Measurements from ENCODE around the gene DCAF5. TPM values are rescaled to one million over a fixed set of nuclear protein-coding genes. Genes with fewer than 3 reads are reported as not detected.

The DCAF5 gene
- total RNA-seq, 6 donors from 2014 or later: 37.7 to 78.6 (median 49.0) TPM

DNA sequence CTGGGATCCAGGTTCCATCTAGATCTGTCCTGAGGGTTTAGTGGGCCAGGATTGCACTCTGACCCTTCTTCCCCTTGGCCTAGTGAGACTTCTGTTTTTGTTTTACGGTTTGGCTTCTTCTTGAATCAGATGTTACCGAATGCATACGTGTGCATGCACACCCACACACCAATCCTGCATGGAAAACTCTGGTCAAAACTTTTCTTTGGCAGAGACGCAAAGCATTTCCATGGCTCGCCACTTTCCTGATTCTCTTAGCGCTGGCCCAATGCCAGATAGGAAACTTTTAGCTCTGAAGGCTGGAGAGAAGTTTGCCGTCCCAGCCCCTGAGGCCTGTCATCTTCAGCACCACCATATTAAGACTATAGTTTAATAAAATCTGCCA, 106.5 kb downstream of the DCAF5 start:
- ATAC-seq (ENCODE audit: low FRiP score in 2 of 2): no peak

DNA sequence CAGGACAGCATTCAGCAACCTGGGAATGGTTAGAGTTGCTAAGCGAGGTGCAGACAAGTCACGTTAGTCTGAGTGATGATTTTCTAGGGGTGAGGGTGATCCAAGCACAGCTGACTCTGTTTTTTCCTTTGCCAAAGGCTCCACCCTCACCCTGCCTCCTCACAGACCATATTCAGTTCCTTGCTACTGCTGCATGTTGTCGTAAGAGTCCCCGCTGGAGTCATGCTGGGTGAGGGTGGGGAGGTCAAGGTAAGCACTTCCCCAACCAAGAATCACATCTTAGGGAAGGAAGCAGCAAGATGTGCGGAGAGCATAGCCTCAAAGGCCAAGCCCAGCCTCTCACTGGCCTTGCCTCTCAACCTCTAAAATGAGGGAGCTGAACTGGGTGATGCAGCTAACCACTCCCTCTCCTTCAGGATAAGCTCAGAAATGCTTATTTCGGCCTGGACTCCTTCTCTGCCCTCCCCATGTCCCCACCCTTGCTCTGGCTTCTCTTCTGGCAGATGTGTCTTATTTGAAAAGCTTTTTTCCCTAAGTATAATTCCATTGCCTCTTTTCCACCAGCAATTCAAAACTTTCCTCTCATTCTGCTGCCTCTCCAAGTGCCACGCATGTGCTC, 107.0 kb downstream of the DCAF5 start:
- no peaks in the 10 kb centered on the region for H3K36me3 ChIP-seq
- TF ChIP-seq POLR2A (IDR thresholded peaks at IDR 0.05) (peak in 1 of 4 donors; percentile 29), POLR2AphosphoS5 (IDR thresholded peaks at IDR 0.05) (peak in 1 of 2 donors; percentile 27)
- TF ChIP-seq, protein P1, sequence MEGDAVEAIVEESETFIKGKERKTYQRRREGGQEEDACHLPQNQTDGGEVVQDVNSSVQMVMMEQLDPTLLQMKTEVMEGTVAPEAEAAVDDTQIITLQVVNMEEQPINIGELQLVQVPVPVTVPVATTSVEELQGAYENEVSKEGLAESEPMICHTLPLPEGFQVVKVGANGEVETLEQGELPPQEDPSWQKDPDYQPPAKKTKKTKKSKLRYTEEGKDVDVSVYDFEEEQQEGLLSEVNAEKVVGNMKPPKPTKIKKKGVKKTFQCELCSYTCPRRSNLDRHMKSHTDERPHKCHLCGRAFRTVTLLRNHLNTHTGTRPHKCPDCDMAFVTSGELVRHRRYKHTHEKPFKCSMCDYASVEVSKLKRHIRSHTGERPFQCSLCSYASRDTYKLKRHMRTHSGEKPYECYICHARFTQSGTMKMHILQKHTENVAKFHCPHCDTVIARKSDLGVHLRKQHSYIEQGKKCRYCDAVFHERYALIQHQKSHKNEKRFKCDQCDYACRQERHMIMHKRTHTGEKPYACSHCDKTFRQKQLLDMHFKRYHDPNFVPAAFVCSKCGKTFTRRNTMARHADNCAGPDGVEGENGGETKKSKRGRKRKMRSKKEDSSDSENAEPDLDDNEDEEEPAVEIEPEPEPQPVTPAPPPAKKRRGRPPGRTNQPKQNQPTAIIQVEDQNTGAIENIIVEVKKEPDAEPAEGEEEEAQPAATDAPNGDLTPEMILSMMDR (IDR thresholded peaks at IDR 0.05): no peak
- no peak overlapping the region for H3K4me3 ChIP-seq
- H3K27me3 ChIP-seq: no peaks in the 10 kb centered on the region
- H3K4me1 ChIP-seq: peaks cover 67 to 85% (median 74%) of the 10 kb centered on the region in 4 donors
- ATAC-seq (ENCODE audit: low FRiP score in 2 of 2) (peak in 1 of 2 donors; percentile 14), DNase-seq (peak in 1 of 2 donors; percentile 61)
- peak overlapping the region; percentile 23 to 82 (median 76) for H3K27ac ChIP-seq
- WGBS, 2 donors: 48 to 54% methylated on average over 5 to 7 of the region's 7 CpGs
- H3K9me3 ChIP-seq: no peaks in the 10 kb centered on the region

More for the DNA sequence above, 106.5 kb downstream of the DCAF5 start:
- Histone ChIP-seq H3K4me3 (no peak overlapping the region), H3K4me1 (peaks cover 72 to 90% (median 79%) of the 10 kb centered on the region in 4 donors), H3K27me3 (no peaks in the 10 kb centered on the region), H3K9me3 (no peaks in the 10 kb centered on the region), H3K27ac (peak overlapping the region; percentile 23 to 82 (median 76)), H3K36me3 (no peaks in the 10 kb centered on the region)
- no peak for DNase-seq
- no peak for TF ChIP-seq EP300 (IDR thresholded peaks at IDR 0.05)
- no peak for TF ChIP-seq POLR2A (IDR thresholded peaks at IDR 0.05)
- TF ChIP-seq POLR2AphosphoS5 (IDR thresholded peaks at IDR 0.05): no peak
- TF ChIP-seq, protein P1 (IDR thresholded peaks at IDR 0.05): no peak
- WGBS, 2 donors: 26 to 27% methylated on average over 7 of the region's 7 CpGs

DNA sequence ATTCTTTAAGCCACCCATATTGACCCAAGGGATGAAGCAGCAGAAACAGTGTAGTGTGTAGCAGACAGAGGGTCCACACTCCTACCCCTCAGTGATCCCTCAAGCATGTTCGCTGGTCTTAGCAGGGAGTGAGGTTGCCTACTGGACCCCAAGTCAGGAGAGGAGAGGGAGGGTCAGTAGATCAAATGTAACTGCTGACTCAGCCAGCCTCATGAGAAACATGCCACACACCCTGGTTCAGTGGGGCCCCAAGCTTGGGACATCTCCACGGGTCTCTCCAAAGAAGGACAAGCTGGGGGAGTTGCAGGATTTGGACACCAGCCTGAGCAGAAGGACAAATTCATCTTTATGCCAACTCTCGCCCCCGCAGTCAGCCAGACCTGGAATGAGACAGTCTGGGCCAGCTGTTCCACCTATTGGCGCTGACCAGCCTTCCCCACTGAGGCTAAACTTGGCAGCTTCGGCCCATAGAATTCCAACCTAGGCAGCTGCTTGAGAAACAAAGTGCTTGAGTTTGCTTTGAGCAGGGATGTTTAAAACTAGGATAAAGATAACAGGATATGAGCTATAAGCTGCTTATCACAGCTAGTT, 107.9 kb downstream of the DCAF5 start:
- DNase-seq (no peak), ATAC-seq (ENCODE audit: low FRiP score in 2 of 2) (no peak)
- Histone ChIP-seq H3K27ac (peak overlapping the region; percentile 23 to 82 (median 76)), H3K9me3 (no peaks in the 10 kb centered on the region), H3K4me3 (no peak overlapping the region), H3K27me3 (no peaks in the 10 kb centered on the region), H3K4me1 (peaks cover 58 to 76% (median 65%) of the 10 kb centered on the region in 4 donors), H3K36me3 (no peaks in the 10 kb centered on the region)
- WGBS, 2 donors: 48 to 49% methylated on average over 4 to 6 of the region's 6 CpGs
- TF ChIP-seq EP300 (IDR thresholded peaks at IDR 0.05) (no peak), POLR2A (IDR thresholded peaks at IDR 0.05) (no peak)
- TF ChIP-seq, protein P1 (IDR thresholded peaks at IDR 0.05): no peak

DNA sequence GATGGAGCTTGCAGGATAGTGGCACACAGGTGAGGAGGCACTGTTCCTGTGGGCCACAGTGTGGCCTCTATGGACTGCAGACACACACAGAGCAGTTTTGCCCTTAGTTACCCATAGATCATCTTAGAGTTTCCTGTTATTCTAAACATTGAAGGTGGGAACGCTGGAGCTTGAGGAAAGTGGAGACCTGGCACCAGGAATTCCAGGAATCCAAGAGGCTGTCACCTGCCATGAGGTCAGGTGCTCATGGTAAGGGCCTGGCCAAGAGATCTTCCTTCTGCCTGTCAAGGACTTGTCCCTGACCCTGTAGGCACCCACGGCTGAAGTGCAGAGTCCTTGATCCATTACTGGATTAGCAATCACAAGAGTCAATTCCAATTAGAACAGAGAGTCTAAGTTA, 108.6 kb downstream of the DCAF5 start:
- WGBS, 2 donors: 51 to 54% methylated on average over 2 of the region's 2 CpGs
- Histone ChIP-seq H3K4me1 (peaks cover 53 to 68% (median 57%) of the 10 kb centered on the region in 4 donors), H3K27me3 (no peaks in the 10 kb centered on the region), H3K36me3 (no peaks in the 10 kb centered on the region), H3K27ac (peak overlapping the region in 3 of 4 donors; percentile 72 to 82 (median 81)), H3K9me3 (no peaks in the 10 kb centered on the region), H3K4me3 (no peak overlapping the region)
- DNase-seq: no peak
- ATAC-seq (ENCODE audit: low FRiP score in 2 of 2): no peak
- TF ChIP-seq POLR2A (IDR thresholded peaks at IDR 0.05): no peak
- TF ChIP-seq, protein P1 (IDR thresholded peaks at IDR 0.05): no peak
- TF ChIP-seq POLR2AphosphoS5 (IDR thresholded peaks at IDR 0.05): no peak
- no peak for TF ChIP-seq EP300 (IDR thresholded peaks at IDR 0.05)
